ENCODE results near the gene ARSI. TPM values are rescaled to one million over a fixed set of nuclear protein-coding genes. Genes with fewer than 3 reads are reported as not detected.
A peak's percentile ranks its signal among the peaks of the same experiment; 100 is the strongest.
"Not testable (repeated sequence)": the region's sequence is repeated elsewhere in the genome, so short reads cannot be mapped to it uniquely, and the experiment has no call there.

ARSI gene
- total and polyA plus RNA-seq, 7 donors = 0.15 to 0.45 TPM; not detected in 5

DNA sequence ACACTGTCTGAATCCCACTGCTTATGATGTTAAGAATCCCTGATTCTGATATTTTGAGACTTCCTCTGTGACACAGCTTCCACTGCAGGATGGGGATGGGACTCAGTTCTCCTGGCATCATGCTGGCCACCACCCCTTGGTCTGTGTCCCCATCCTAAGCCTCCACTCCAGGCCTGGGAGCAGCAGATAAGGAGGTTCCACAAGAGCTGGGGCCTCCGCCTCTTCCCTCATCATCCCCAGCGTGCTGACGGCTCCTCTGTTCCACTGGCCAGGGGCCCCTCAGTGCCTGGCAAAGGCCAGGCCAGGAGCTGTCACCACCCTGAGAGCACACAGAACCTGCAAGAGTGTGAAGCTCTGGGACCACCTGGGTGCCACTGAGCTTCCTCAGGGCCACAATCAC, 53.8 kb downstream of the ARSI start:
- TF ChIP-seq, protein P1, sequence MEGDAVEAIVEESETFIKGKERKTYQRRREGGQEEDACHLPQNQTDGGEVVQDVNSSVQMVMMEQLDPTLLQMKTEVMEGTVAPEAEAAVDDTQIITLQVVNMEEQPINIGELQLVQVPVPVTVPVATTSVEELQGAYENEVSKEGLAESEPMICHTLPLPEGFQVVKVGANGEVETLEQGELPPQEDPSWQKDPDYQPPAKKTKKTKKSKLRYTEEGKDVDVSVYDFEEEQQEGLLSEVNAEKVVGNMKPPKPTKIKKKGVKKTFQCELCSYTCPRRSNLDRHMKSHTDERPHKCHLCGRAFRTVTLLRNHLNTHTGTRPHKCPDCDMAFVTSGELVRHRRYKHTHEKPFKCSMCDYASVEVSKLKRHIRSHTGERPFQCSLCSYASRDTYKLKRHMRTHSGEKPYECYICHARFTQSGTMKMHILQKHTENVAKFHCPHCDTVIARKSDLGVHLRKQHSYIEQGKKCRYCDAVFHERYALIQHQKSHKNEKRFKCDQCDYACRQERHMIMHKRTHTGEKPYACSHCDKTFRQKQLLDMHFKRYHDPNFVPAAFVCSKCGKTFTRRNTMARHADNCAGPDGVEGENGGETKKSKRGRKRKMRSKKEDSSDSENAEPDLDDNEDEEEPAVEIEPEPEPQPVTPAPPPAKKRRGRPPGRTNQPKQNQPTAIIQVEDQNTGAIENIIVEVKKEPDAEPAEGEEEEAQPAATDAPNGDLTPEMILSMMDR (IDR thresholded peaks at IDR 0.05) = no peak
- no peaks in the 10 kb centered on the region for H3K36me3 ChIP-seq (ENCODE audit: insufficient read depth in 1 of 2, low read depth in 1 of 2)
- H3K4me1 ChIP-seq = peaks cover 25% of the 10 kb centered on the region
- no peak overlapping the region for H3K4me3 ChIP-seq
- intact Hi-C loops (cut with DNase I) = loop anchor here in 1 of 2 donors (5.0 kb wide), 1 partner anchor 103 kb away; no protein-coding TSS in a partner anchor
- H3K27ac ChIP-seq = no peak overlapping the region
- WGBS, 3 donors = 94 to 98% (median 97%) methylated on average over 3 of the region's 3 CpGs
- no peaks in the 10 kb centered on the region for H3K27me3 ChIP-seq (ENCODE audit: insufficient read depth in 3 of 3, low read length in 2 of 3)
- DNase-seq (no peak), ATAC-seq (no peak)
- H3K9me3 ChIP-seq = no peaks in the 10 kb centered on the region

DNA sequence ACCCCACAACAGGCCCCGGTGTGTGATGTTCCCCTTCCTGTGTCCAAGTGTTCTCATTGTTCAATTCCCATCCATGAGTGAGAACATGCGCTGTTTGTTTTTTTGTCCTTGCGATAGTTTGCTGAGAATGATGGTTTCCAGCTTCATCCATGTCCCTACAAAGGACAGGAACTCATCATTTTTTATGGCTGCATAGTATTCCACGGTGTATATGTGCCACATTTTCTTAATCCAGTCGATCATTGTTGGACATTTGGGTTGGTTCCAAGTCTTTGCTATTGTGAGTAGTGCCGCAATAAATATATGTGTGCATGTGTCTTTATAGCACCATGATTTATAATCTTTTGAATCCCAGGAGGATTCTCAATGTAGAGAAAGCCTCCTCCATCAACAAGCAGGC, 54.2 kb downstream of the ARSI start:
- not testable (repeated sequence) for H3K27me3 ChIP-seq (ENCODE audit: insufficient read depth in 3 of 3, low read length in 2 of 3); H3K36me3 ChIP-seq (ENCODE audit: insufficient read depth in 1 of 2, low read depth in 1 of 2); H3K4me3 ChIP-seq; H3K27ac ChIP-seq; ATAC-seq; DNase-seq; H3K9me3 ChIP-seq
- 88 to 92% (median 90%) methylated on average over 6 of the region's 6 CpGs for WGBS, 3 donors
- peaks cover 29% of the 10 kb centered on the region for H3K4me1 ChIP-seq
- intact Hi-C loops (cut with DNase I) = loop anchor here in 1 of 2 donors (5.0 kb wide), 1 partner anchor 104 kb away; no protein-coding TSS in a partner anchor

DNA sequence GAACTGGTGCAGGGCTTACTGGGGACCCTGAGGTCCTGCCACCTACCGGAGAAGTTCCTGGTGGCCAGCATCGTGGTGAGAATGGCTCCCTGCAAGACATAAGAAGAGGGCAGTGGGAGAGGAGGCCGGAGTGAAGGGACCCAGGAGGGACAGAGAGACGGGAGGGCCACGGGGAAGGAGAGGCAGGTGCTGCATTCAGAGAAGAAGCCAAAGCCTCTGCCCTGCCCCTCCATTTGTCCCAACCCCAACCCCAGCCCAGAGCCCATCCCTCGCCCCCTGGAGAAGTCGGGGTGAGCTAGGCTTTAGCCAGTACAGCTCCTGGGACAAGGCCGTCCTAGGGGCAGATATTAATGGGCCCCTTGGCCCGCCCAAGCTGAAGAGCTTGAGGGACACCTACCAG, 55.0 kb downstream of the ARSI start:
- Histone ChIP-seq H3K36me3 (ENCODE audit: insufficient read depth in 1 of 2, low read depth in 1 of 2) (no peaks in the 10 kb centered on the region), H3K27ac (peak overlapping the region; percentile 100), H3K27me3 (ENCODE audit: insufficient read depth in 3 of 3, low read length in 2 of 3) (no peaks in the 10 kb centered on the region), H3K9me3 (no peaks in the 10 kb centered on the region), H3K4me3 (no peak overlapping the region), H3K4me1 (peaks cover 33% of the 10 kb centered on the region)
- intact Hi-C loops (cut with DNase I) = loop anchor here (2.0 to 5.0 kb wide), 2 partner anchors 105 to 109 kb away; partner anchors contain the start of gene TCOF1 (in 1 of the 2)
- TF ChIP-seq, protein P1 (IDR thresholded peaks at IDR 0.05) = no peak
- no peak for ATAC-seq
- 92 to 93% (median 93%) methylated on average over 9 of the region's 9 CpGs for WGBS, 3 donors
- no peak for DNase-seq

DNA sequence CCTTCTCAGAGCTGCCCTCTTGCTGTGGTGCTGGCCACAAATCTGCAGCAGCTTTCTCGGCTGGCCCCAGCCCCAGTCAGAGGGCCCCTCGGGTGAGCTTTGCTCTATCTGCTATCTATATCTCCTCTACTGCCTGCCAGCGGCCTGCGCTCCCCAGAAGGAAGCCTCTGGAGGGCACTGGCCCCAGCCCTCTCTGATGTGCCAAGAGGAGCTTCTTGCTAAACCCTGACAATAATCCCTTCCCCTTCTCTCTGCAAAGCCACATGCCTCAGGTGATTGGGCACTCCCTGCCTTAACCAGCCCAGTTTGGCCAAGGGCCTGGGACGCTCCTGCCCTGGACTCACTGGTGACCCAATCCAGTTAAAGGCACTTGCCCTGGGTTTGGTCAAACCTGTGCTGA, 55.9 kb downstream of the ARSI start:
- Histone ChIP-seq H3K4me1 (peaks cover 42% of the 10 kb centered on the region), H3K27ac (peak overlapping the region; percentile 100), H3K9me3 (no peaks in the 10 kb centered on the region), H3K27me3 (ENCODE audit: insufficient read depth in 3 of 3, low read length in 2 of 3) (no peaks in the 10 kb centered on the region), H3K4me3 (peak overlapping the region; percentile 43), H3K36me3 (ENCODE audit: insufficient read depth in 1 of 2, low read depth in 1 of 2) (no peaks in the 10 kb centered on the region)
- peak; percentile 77 to 78 (median 78) for ATAC-seq
- DNase-seq = peak; percentile 73 to 92
- 24 to 52% (median 35%) methylated on average over 5 of the region's 5 CpGs for WGBS, 3 donors
- intact Hi-C loops (cut with DNase I) = loop anchor here (2.0 to 5.0 kb wide), 2 partner anchors 105 to 110 kb away; partner anchors contain the start of gene TCOF1 (in 1 of the 2)
- TF ChIP-seq, protein P1 (IDR thresholded peaks at IDR 0.05) = no peak

DNA sequence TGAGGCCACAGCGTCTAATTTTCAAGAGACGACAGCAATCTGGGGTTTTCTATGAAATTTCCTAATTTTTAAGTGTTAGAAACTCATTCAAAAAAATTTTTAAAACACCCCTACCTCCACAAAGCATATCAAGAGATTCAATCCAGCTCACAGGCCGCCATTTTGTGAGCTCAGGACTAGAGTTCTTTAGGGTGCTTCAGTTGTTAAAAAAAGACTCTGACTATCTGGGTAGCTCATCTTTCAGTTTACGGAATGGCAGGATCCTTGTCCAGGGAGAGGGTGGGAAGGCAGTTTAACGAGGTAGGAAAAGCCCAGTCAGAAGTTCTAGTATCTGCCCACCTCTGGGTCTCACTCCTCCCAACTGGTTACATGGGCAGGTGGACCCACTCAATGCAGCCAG, 56.3 kb downstream of the ARSI start:
- H3K36me3 ChIP-seq (ENCODE audit: insufficient read depth in 1 of 2, low read depth in 1 of 2) = no peaks in the 10 kb centered on the region
- H3K27ac ChIP-seq = peak overlapping the region; percentile 100
- H3K4me1 ChIP-seq = peaks cover 44% of the 10 kb centered on the region
- no peak for DNase-seq
- H3K27me3 ChIP-seq (ENCODE audit: insufficient read depth in 3 of 3, low read length in 2 of 3) = no peaks in the 10 kb centered on the region
- H3K4me3 ChIP-seq = peak overlapping the region; percentile 43
- whole genome bisulfite sequencing, 3 donors = 42 to 65% (median 48%) methylated on average over 5 of the region's 5 CpGs
- peak; percentile 67 to 81 (median 70) for ATAC-seq
- H3K9me3 ChIP-seq = no peaks in the 10 kb centered on the region
- intact Hi-C loops (cut with DNase I) = loop anchor here (2.0 to 5.0 kb wide), 2 partner anchors 106 to 110 kb away; partner anchors contain the start of gene TCOF1 (in 1 of the 2)
- TF ChIP-seq, protein P1 (IDR thresholded peaks at IDR 0.05) = no peak

Other genes with a start within 250 kb of the ARSI start
- gene CSF1R, start 216.4 kb downstream of the ARSI start, total RNA-seq = 10 to 100 TPM in 2 of 4 donors, 1 to 10 TPM in 2; 4.2 to 20.0 (median 10.7) TPM
- 1 to 10 TPM; 1.2 to 1.6 (median 1.3) TPM for gene CSF1R, start 216.4 kb downstream of the ARSI start, polyA plus RNA-seq
- gene PDGFRB, start 147.1 kb downstream of the ARSI start, total RNA-seq = 10 to 100 TPM; 34.0 to 56.0 (median 39.1) TPM
- 10 to 100 TPM; 14.6 to 19.9 (median 19.2) TPM for gene PDGFRB, start 147.1 kb downstream of the ARSI start, polyA plus RNA-seq
- gene CDX1, start 136.1 kb downstream of the ARSI start, total RNA-seq = not detected
- under 1 TPM in 2 of 3 donors, not detected in 1; 0.06 to 0.08 TPM for gene CDX1, start 136.1 kb downstream of the ARSI start, polyA plus RNA-seq
- gene SLC6A7, start 112.8 kb downstream of the ARSI start, total RNA-seq = not detected
- gene SLC6A7, start 112.8 kb downstream of the ARSI start, polyA plus RNA-seq = not detected
- 100 to 1,000 TPM in 1 of 4 donors, 10 to 100 TPM in 3; 41.7 to 118 (median 48.1) TPM for gene CAMK2A, start 13.1 kb downstream of the ARSI start, total RNA-seq
- gene CAMK2A, start 13.1 kb downstream of the ARSI start, polyA plus RNA-seq = 10 to 100 TPM in 2 of 3 donors, 1 to 10 TPM in 1; 8.1 to 49.6 (median 19.4) TPM
- 10 to 100 TPM; 22.8 to 26.7 (median 23.6) TPM for gene TCOF1, start 54.8 kb upstream of the ARSI start, total RNA-seq
- gene TCOF1, start 54.8 kb upstream of the ARSI start, polyA plus RNA-seq = 10 to 100 TPM; 18.3 to 25.6 (median 24.2) TPM
- 100 to 1,000 TPM in 3 of 4 donors, 10 to 100 TPM in 1; 72.5 to 299 (median 156) TPM for gene CD74, start 110.0 kb upstream of the ARSI start, total RNA-seq
- gene CD74, start 110.0 kb upstream of the ARSI start, polyA plus RNA-seq = 10 to 100 TPM; 66.5 to 92.0 (median 83.7) TPM
- 1,000 to 10,000 TPM in 3 of 4 donors, 100 to 1,000 TPM in 1; 977 to 1,443 (median 1,285) TPM for gene RPS14, start 146.8 kb upstream of the ARSI start, total RNA-seq
- 1,000 to 10,000 TPM; 1,999 to 3,049 (median 2,406) TPM for gene RPS14, start 146.8 kb upstream of the ARSI start, polyA plus RNA-seq
- 10 to 100 TPM; 30.1 to 40.2 (median 36.6) TPM for gene NDST1, start 205.2 kb upstream of the ARSI start, total RNA-seq
- 10 to 100 TPM; 11.0 to 22.5 (median 13.2) TPM for gene NDST1, start 205.2 kb upstream of the ARSI start, polyA plus RNA-seq